Prostate gland (tissue), 2 donors: Measurements from ENCODE around the gene THBS4. TPM values are rescaled to one million over a fixed set of nuclear protein-coding genes. Genes with fewer than 3 reads are reported as not detected.

Experiments
- DNase-seq: peaks from one replicate; pipeline ENCODE4 v3.0.0-alpha.2; 2019; ENCODE audit warnings: low spot score
- H3K27ac ChIP-seq, 2 donors: fragments of 200-600 bp; sonication (generic); 2 replicates each; pipeline ENCODE4 v1.5.1; 2017 to 2019
- H3K27me3 ChIP-seq: fragments of 200-600 bp; sonication (generic); replicated peaks from 2 replicates; pipeline ENCODE4 v1.5.1; 2019; ENCODE audit not compliant: insufficient read depth
- H3K36me3 ChIP-seq, 2 donors: fragments of 200-600 bp; sonication (generic); 1 replicate in 1 of 2; 2 replicates in 1 of 2; pipeline versions ENCODE4 v1.5.1 to v1.8.1; 2017 to 2019
- H3K4me1 ChIP-seq: fragments of 200-600 bp; sonication (generic); replicated peaks from 2 replicates; pipeline ENCODE4 v1.5.1; 2019
- H3K4me3 ChIP-seq, 2 donors: fragments of 200-600 bp; sonication (generic); 2 replicates each; pipeline ENCODE4 v1.5.1; 2017 to 2019
- H3K9me3 ChIP-seq: fragments of 200-600 bp; sonication (generic); 2 replicates; pipeline ENCODE4 v1.5.1; 2017
- POLR2A ChIP-seq: fragments of 450-650 bp; IDR thresholded peaks from one replicate; pipeline ENCODE4 v1.6.1; 2016; ENCODE audit warnings: antibody characterized with exemption, mild to moderate bottlenecking
- POLR2AphosphoS5 ChIP-seq: sonication (generic); formaldehyde crosslinking; IDR thresholded peaks from one replicate; pipeline ENCODE4 v1.6.1; 2017; ENCODE audit warnings: antibody characterized with exemption
- WGBS: methylation state at CpG from one replicate; pipeline ENCODE4 v1.1.5; 2018; 5-methylcytosine and 5-hydroxymethylcytosine counted together
- intact Hi-C: fragments of 100-400 bp; cut with DNase I; formaldehyde crosslinking; loops from one replicate; pipeline ENCODE4 v1.14.2; 2022
- small RNA-seq, 2 donors: library from RNA; depleted of rRNA; stranded (forward); fragments of <200 nt; gene quantifications; one replicate each; pipeline ENCODE3, GENCODE V24; 2016
- total RNA-seq, 2 donors: library from RNA; depleted of rRNA; stranded (reverse); fragments of >200 nt; gene quantifications; one replicate each; pipeline ENCODE4 v1.1.0, GENCODE V29; 2016
- TF ChIP-seq, protein P1 (sequence below), 4 experiments: fragments of 200-600 bp in 2 of 4; fragments of 450-650 bp in 2 of 4; sonication (generic) in 2 of 4; IDR thresholded peaks; 1 replicate in 3 of 4; 2 replicates in 1 of 4; pipeline ENCODE4 v1.5.1; 2016 to 2019; ENCODE audit warnings: antibody characterized with exemption in 4 of 4, mild to moderate bottlenecking in 2 of 4, moderate library complexity in 2 of 4

The THBS4 gene
- total RNA-seq, 2 donors from 2014 or later, result 3.9 to 21.5 TPM

DNA sequence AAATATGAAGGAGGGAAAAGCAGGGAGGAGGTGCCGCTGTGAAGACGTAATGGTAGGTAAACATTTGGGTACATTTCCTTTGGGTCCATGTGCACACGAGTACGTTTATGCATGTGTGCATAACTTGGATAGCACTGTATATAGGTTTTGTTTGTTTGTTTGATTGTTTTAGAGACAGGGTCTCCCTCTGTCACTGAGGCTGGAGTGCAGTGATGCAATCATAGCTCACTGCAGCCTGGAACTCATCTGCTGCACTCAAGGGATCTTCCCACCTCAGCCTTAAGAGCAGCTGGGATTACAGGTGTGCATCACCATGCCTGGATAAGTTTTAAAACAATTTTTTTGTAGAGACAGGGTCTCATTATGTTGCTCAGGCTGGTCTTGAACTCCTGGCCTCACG lies 94.0 kb downstream of the THBS4 start:
- no peak overlapping the region for H3K4me3 ChIP-seq
- TF ChIP-seq POLR2AphosphoS5, result no peak
- TF ChIP-seq, protein P1, sequence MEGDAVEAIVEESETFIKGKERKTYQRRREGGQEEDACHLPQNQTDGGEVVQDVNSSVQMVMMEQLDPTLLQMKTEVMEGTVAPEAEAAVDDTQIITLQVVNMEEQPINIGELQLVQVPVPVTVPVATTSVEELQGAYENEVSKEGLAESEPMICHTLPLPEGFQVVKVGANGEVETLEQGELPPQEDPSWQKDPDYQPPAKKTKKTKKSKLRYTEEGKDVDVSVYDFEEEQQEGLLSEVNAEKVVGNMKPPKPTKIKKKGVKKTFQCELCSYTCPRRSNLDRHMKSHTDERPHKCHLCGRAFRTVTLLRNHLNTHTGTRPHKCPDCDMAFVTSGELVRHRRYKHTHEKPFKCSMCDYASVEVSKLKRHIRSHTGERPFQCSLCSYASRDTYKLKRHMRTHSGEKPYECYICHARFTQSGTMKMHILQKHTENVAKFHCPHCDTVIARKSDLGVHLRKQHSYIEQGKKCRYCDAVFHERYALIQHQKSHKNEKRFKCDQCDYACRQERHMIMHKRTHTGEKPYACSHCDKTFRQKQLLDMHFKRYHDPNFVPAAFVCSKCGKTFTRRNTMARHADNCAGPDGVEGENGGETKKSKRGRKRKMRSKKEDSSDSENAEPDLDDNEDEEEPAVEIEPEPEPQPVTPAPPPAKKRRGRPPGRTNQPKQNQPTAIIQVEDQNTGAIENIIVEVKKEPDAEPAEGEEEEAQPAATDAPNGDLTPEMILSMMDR (IDR thresholded peaks at IDR 0.05), result no peak
- TF ChIP-seq POLR2A, result no peak
- intact Hi-C loops, result no loop called here

More for the DNA sequence above, 94.0 kb downstream of the THBS4 start:
- H3K4me1 ChIP-seq, result no peaks in the 10 kb centered on the region
- no peaks in the 10 kb centered on the region for H3K36me3 ChIP-seq
- no peaks in the 10 kb centered on the region for H3K27me3 ChIP-seq
- DNase-seq, result no peak
- WGBS, result 76% methylated on average over 5 of the region's 5 CpGs
- no peak overlapping the region for H3K27ac ChIP-seq
- H3K9me3 ChIP-seq, result no peaks in the 10 kb centered on the region

Small RNA genes lying within 50 kb of the gene (small RNA-seq; reads per million reads assigned to genes)
- gene TRMT112P2, result 0 reads per million in 2 donors

Other genes with a start within 250 kb of the THBS4 start
- gene MTX3, start 44.1 kb upstream of the THBS4 start, total RNA-seq, result 10 to 100 TPM; 16.0 to 16.5 TPM
- gene SERINC5, start 220.7 kb downstream of the THBS4 start, total RNA-seq, result 100 to 1,000 TPM; 127 to 205 TPM